Transverse colon (tissue), 4 donors: ENCODE measurements around the gene HIP1.

Experiments used
- EP300 ChIP-seq: sonication (generic); formaldehyde crosslinking; IDR thresholded peaks from one replicate; pipeline ENCODE4 v1.6.1; 2017; ENCODE audit warnings: antibody characterized with exemption, low read depth
- POLR2A ChIP-seq: fragments of 450-650 bp; IDR thresholded peaks from one replicate; pipeline ENCODE4 v1.6.1; 2016; ENCODE audit warnings: antibody characterized with exemption, mild to moderate bottlenecking, moderate library complexity
- POLR2AphosphoS5 ChIP-seq, 3 donors: sonication (generic); formaldehyde crosslinking; IDR thresholded peaks; one replicate each; pipeline ENCODE4 v1.6.1; 2016; ENCODE audit warnings: antibody characterized with exemption in 3 of 3
- TF ChIP-seq, protein P1 (sequence below), 5 experiments: fragments of 200-600 bp in 3 of 5; fragments of 450-650 bp in 2 of 5; sonication (generic) in 3 of 5; IDR thresholded peaks; 1 replicate in 2 of 5; 2 replicates in 3 of 5; pipeline ENCODE4 v1.5.1; 2016 to 2017; ENCODE audit warnings: antibody characterized with exemption in 5 of 5, inconsistent platforms in 3 of 5, mild to moderate bottlenecking in 2 of 5, moderate library complexity in 1 of 5

DNA sequence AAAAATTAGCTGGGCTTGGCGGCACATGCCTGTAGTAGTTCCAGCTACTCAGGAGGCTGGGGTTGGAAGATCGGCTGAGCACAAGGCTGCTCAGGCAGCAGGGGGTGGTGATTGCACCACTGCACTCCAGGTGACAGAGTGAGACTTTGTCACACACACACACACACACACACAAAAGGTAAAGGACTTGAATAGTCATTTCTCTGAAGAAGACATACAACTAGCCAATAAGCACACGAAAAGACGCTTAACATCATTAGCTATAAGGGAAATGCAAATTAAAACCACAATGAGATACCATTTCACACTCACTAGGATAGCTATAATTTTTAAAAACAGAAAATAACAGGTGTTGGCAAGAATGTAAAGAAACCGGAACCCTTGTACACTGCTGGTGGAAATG, 48.6 kb downstream of the HIP1 start:
- TF ChIP-seq, protein P1, sequence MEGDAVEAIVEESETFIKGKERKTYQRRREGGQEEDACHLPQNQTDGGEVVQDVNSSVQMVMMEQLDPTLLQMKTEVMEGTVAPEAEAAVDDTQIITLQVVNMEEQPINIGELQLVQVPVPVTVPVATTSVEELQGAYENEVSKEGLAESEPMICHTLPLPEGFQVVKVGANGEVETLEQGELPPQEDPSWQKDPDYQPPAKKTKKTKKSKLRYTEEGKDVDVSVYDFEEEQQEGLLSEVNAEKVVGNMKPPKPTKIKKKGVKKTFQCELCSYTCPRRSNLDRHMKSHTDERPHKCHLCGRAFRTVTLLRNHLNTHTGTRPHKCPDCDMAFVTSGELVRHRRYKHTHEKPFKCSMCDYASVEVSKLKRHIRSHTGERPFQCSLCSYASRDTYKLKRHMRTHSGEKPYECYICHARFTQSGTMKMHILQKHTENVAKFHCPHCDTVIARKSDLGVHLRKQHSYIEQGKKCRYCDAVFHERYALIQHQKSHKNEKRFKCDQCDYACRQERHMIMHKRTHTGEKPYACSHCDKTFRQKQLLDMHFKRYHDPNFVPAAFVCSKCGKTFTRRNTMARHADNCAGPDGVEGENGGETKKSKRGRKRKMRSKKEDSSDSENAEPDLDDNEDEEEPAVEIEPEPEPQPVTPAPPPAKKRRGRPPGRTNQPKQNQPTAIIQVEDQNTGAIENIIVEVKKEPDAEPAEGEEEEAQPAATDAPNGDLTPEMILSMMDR (IDR thresholded peaks at IDR 0.05) = no peak
- TF ChIP-seq POLR2A (no peak), EP300 (no peak), POLR2AphosphoS5 (IDR thresholded peaks at IDR 0.05) (no peak)
